Prostate gland (tissue), 2 donors: ENCODE results near the gene USP19.

Source experiments
- POLR2AphosphoS5 ChIP-seq: sonication (generic); formaldehyde crosslinking; IDR thresholded peaks from one replicate; pipeline ENCODE4 v1.6.1; 2017; ENCODE audit warnings: antibody characterized with exemption
- TF ChIP-seq, protein P1 (sequence below), 4 experiments: fragments of 200-600 bp in 2 of 4; fragments of 450-650 bp in 2 of 4; sonication (generic) in 2 of 4; IDR thresholded peaks; 1 replicate in 3 of 4; 2 replicates in 1 of 4; pipeline ENCODE4 v1.5.1; 2016 to 2019; ENCODE audit warnings: antibody characterized with exemption in 4 of 4, mild to moderate bottlenecking in 2 of 4, moderate library complexity in 2 of 4

DNA sequence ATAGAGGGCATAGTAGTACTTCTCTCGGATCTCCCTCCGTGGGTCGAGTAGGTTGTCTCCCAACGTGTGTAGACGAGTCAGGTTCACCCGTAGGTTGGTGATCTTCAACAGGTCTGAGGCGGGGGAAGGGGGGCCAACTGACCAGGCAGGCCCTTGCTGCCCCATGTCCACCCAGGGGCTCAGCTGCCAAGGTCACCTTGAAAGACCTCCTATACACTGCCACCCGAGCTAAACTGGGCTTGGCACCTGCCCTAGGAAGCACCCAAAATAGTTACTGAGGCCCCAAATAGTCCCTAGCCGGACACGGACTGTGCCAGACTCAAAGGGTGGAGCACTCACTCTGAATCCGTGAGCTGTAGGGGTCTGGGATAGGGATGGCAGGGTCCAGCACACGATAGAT, 10.4 kb upstream of the USP19 start:
- TF ChIP-seq, protein P1, sequence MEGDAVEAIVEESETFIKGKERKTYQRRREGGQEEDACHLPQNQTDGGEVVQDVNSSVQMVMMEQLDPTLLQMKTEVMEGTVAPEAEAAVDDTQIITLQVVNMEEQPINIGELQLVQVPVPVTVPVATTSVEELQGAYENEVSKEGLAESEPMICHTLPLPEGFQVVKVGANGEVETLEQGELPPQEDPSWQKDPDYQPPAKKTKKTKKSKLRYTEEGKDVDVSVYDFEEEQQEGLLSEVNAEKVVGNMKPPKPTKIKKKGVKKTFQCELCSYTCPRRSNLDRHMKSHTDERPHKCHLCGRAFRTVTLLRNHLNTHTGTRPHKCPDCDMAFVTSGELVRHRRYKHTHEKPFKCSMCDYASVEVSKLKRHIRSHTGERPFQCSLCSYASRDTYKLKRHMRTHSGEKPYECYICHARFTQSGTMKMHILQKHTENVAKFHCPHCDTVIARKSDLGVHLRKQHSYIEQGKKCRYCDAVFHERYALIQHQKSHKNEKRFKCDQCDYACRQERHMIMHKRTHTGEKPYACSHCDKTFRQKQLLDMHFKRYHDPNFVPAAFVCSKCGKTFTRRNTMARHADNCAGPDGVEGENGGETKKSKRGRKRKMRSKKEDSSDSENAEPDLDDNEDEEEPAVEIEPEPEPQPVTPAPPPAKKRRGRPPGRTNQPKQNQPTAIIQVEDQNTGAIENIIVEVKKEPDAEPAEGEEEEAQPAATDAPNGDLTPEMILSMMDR (IDR thresholded peaks at IDR 0.05) = no peak
- TF ChIP-seq POLR2AphosphoS5 = no peak
